ENCODE data around the gene OR13J1.

Gene OR13J1

GRCh38 chr9:35864695-35865255, 5.4 kb downstream of the OR13J1 start:
- no peak overlapping the region for H3K4me3 ChIP-seq (ENCODE audit: control insufficient read depth, low read depth, low read length)
- DNase-seq (ENCODE audit: low read depth): no peak
- TF ChIP-seq CTCF (conservative IDR thresholded peaks at IDR 0.05; ENCODE audit: control insufficient read depth, insufficient read depth, low read depth, low read length): no peak

- DNase-seq (ENCODE audit: low read depth): no peak
- TF ChIP-seq CTCF (conservative IDR thresholded peaks at IDR 0.05; ENCODE audit: control insufficient read depth, insufficient read depth, low read depth, low read length): no peak
- no peak overlapping the region for H3K4me3 ChIP-seq (ENCODE audit: control insufficient read depth, low read depth, low read length)
These were observed 6.6 kb downstream of the OR13J1 start for GRCh38 chr9:35863583-35863982.

GRCh38 chr9:35862328-35862727, 7.9 kb downstream of the OR13J1 start:
- H3K4me3 ChIP-seq (ENCODE audit: control insufficient read depth, low read depth, low read length): no peak overlapping the region
- TF ChIP-seq CTCF (conservative IDR thresholded peaks at IDR 0.05; ENCODE audit: control insufficient read depth, insufficient read depth, low read depth, low read length): no peak
- DNase-seq (ENCODE audit: low read depth): no peak

GRCh38 chr9:35861161-35861897, 8.9 kb downstream of the OR13J1 start:
- no peak for TF ChIP-seq CTCF (conservative IDR thresholded peaks at IDR 0.05; ENCODE audit: control insufficient read depth, insufficient read depth, low read depth, low read length)
- DNase-seq (ENCODE audit: low read depth): no peak
- H3K4me3 ChIP-seq (ENCODE audit: control insufficient read depth, low read depth, low read length): no peak overlapping the region

GRCh38 chr9:35859990-35860339, 10.2 kb downstream of the OR13J1 start:
- TF ChIP-seq CTCF (conservative IDR thresholded peaks at IDR 0.05; ENCODE audit: control insufficient read depth, insufficient read depth, low read depth, low read length): no peak
- no peak for DNase-seq (ENCODE audit: low read depth)
- H3K4me3 ChIP-seq (ENCODE audit: control insufficient read depth, low read depth, low read length): no peak overlapping the region

GRCh38 chr9:35859310-35859989, 10.8 kb downstream of the OR13J1 start:
- peak; percentile 46 for DNase-seq (ENCODE audit: low read depth)
- no peak for TF ChIP-seq CTCF (conservative IDR thresholded peaks at IDR 0.05; ENCODE audit: control insufficient read depth, insufficient read depth, low read depth, low read length)
- H3K4me3 ChIP-seq (ENCODE audit: control insufficient read depth, low read depth, low read length): no peak overlapping the region
